Measurements from ENCODE around the gene CARD14. TPM values are rescaled to one million over a fixed set of nuclear protein-coding genes. Genes with fewer than 3 reads are reported as not detected.
"Not testable (repeated sequence)": the region's sequence is repeated elsewhere in the genome, so short reads cannot be mapped to it uniquely, and the experiment has no call there.

CARD14 gene
- total RNA-seq, 3 donors from 2014 or later (not counting 1 experiment from before 2014, with no cell fraction given): 0.12 to 0.38 TPM; not detected in 1

- 84% methylated on average over 14 of the region's 14 CpGs for WGBS (ENCODE audit: insufficient coverage)
- H3K4me1 Mint-ChIP-seq: peaks cover 29 to 39% of the 10 kb centered on the region in 2 donors
- H3K27me3 Mint-ChIP-seq (ENCODE audit: low read depth in 2 of 2): no peaks in the 10 kb centered on the region
- ATAC-seq: no peak
- H3K27me3 ChIP-seq (ENCODE audit: control insufficient read depth, insufficient read depth, low read length): no peaks in the 10 kb centered on the region
- H3K27ac Mint-ChIP-seq: peak overlapping the region in 1 of 2 donors; percentile 96
- no peak overlapping the region for H3K27ac ChIP-seq (ENCODE audit: low read length)
- peak in 1 of 2 donors; percentile 33 for DNase-seq
- H3K36me3 Mint-ChIP-seq: no peaks in the 10 kb centered on the region
- H3K4me1 ChIP-seq (ENCODE audit: control insufficient read depth, insufficient read depth, low read length): peaks cover 37% of the 10 kb centered on the region
- H3K9me3 ChIP-seq (ENCODE audit: control insufficient read depth, insufficient read depth, low read length): no peaks in the 10 kb centered on the region
- no peaks in the 10 kb centered on the region for H3K9me3 Mint-ChIP-seq
- H3K4me3 Mint-ChIP-seq: peak overlapping the region; percentile 95
- intact Hi-C loops (cut with micrococcal nuclease): loop anchor here (10.0 kb wide), 1 partner anchor 163 kb away; no protein-coding TSS in a partner anchor
- H3K4me3 ChIP-seq (ENCODE audit: low read length): no peak overlapping the region
- no peak for TF ChIP-seq CTCF (IDR thresholded peaks at IDR 0.05)
- H3K36me3 ChIP-seq (ENCODE audit: control insufficient read depth, insufficient read depth, low read length): no peaks in the 10 kb centered on the region
These were observed 87.9 kb downstream of the CARD14 start for GRCh38 chr17:80257716-80258213.

- H3K9me3 ChIP-seq (ENCODE audit: control insufficient read depth, insufficient read depth, low read length); H3K9me3 Mint-ChIP-seq; H3K4me3 ChIP-seq (ENCODE audit: low read length); H3K27ac ChIP-seq (ENCODE audit: low read length); DNase-seq; H3K27me3 ChIP-seq (ENCODE audit: control insufficient read depth, insufficient read depth, low read length); H3K36me3 Mint-ChIP-seq; ATAC-seq; H3K36me3 ChIP-seq (ENCODE audit: control insufficient read depth, insufficient read depth, low read length); H3K27me3 Mint-ChIP-seq (ENCODE audit: low read depth in 2 of 2): not testable (repeated sequence)
- H3K4me3 Mint-ChIP-seq: peak overlapping the region; percentile 95
- peaks cover 29 to 37% of the 10 kb centered on the region in 2 donors for H3K4me1 Mint-ChIP-seq
- H3K4me1 ChIP-seq (ENCODE audit: control insufficient read depth, insufficient read depth, low read length): peaks cover 43% of the 10 kb centered on the region
- peak overlapping the region; percentile 89 to 96 for H3K27ac Mint-ChIP-seq
- intact Hi-C loops (cut with micrococcal nuclease): loop anchor here (10.0 kb wide), 1 partner anchor 163 kb away; no protein-coding TSS in a partner anchor
- 69% methylated on average over 2 of the region's 2 CpGs for WGBS (ENCODE audit: insufficient coverage)
These were observed 88.5 kb downstream of the CARD14 start for GRCh38 chr17:80258296-80258695.

Other genes starting within 250 kb of the CARD14 start
- gene TBC1D16, start 134.2 kb upstream of the CARD14 start, total RNA-seq: under 1 TPM; 0.49 to 1.00 (median 0.65) TPM
- gene CCDC40, start 133.4 kb upstream of the CARD14 start, total RNA-seq: 1 to 10 TPM in 2 of 3 donors, under 1 TPM in 1; 0.95 to 2.4 (median 1.5) TPM
- gene GAA, start 68.4 kb upstream of the CARD14 start, total RNA-seq: 10 to 100 TPM; 28.5 to 35.8 (median 32.9) TPM
- gene EIF4A3, start 22.9 kb upstream of the CARD14 start, total RNA-seq: 10 to 100 TPM; 86.2 to 88.6 (median 88.0) TPM
- gene SGSH, start 50.3 kb downstream of the CARD14 start, total RNA-seq: 10 to 100 TPM; 73.4 to 96.5 (median 74.1) TPM
- 10 to 100 TPM; 33.9 to 37.6 (median 35.8) TPM for gene SLC26A11, start 50.4 kb downstream of the CARD14 start, total RNA-seq
- gene RNF213, start 90.8 kb downstream of the CARD14 start, total RNA-seq: 1,000 to 10,000 TPM in 2 of 3 donors, 100 to 1,000 TPM in 1; 929 to 1,120 (median 1,060) TPM
- 10 to 100 TPM; 17.7 to 24.9 (median 18.8) TPM for gene ENDOV, start 245.1 kb downstream of the CARD14 start, total RNA-seq